Gastrocnemius medialis (tissue), 4 donors: ENCODE data around the gene SKIC8. TPM values are rescaled to one million over a fixed set of nuclear protein-coding genes. Genes with fewer than 3 reads are reported as not detected.

Experiments
- ATAC-seq, 2 donors: fragments of 150-250 bp; one replicate each; pipeline ENCODE4 v1.9.1; 2016
- DNase-seq, 2 donors: peaks; one replicate each; pipeline ENCODE4 v3.0.0-alpha.2; 2019
- H3K27ac ChIP-seq, 4 donors: fragments of 200-600 bp; sonication (generic); 1 replicate in 1 of 4; 2 replicates in 3 of 4; pipeline ENCODE4 v1.5.1; 2016 to 2018; ENCODE audit warnings: mild to moderate bottlenecking in 2 of 4, moderate library complexity in 1 of 4
- H3K27me3 ChIP-seq, 3 donors: fragments of 200-600 bp; sonication (generic) in 2 of 3; 1 replicate in 1 of 3; 2 replicates in 2 of 3; pipeline versions ENCODE4 v1.5.1 to v1.6.0; 2016 to 2019; ENCODE audit warnings: mild to moderate bottlenecking in 1 of 3, moderate library complexity in 1 of 3
- H3K36me3 ChIP-seq, 2 donors: fragments of 200-600 bp; sonication (generic) in 1 of 2; one replicate each; pipeline ENCODE4 v1.5.1; 2017 to 2018
- H3K4me1 ChIP-seq, 2 donors: fragments of 200-600 bp; sonication (generic) in 1 of 2; one replicate each; pipeline ENCODE4 v1.5.1; 2016 to 2017; ENCODE audit warnings: mild to moderate bottlenecking in 2 of 2
- H3K4me3 ChIP-seq, 4 donors: fragments of 200-600 bp; sonication (generic) in 3 of 4; 1 replicate in 1 of 4; 2 replicates in 3 of 4; pipeline ENCODE4 v1.5.1; 2016 to 2019; ENCODE audit warnings: mild to moderate bottlenecking in 2 of 4
- H3K9me3 ChIP-seq, 3 donors: fragments of 200-600 bp; sonication (generic) in 2 of 3; 1 replicate in 1 of 3; 2 replicates in 2 of 3; pipeline ENCODE4 v1.5.1; 2016 to 2019
- CTCF ChIP-seq, 5 experiments: fragments of 450-650 bp in 3 of 5; fragments of 200-600 bp in 2 of 5; sonication (generic) in 2 of 5; IDR thresholded peaks in 4 of 5; conservative IDR thresholded peaks in 1 of 5; 1 replicate in 4 of 5; 2 replicates in 1 of 5; pipeline ENCODE4 v1.5.1; 2016 to 2019; ENCODE audit warnings: antibody characterized with exemption in 5 of 5, mild to moderate bottlenecking in 3 of 5, moderate library complexity in 3 of 5
- POLR2A ChIP-seq, 2 donors: fragments of 450-650 bp; IDR thresholded peaks; one replicate each; pipeline ENCODE4 v1.6.1; 2017; ENCODE audit warnings: antibody characterized with exemption in 2 of 2, mild to moderate bottlenecking in 2 of 2, moderate library complexity in 2 of 2
- in situ Hi-C, 4 donors: fragments of 200-750 bp; cut with MboI; loops; one replicate each; pipeline versions ENCODE4 v1.15.0 to v1.8.0; 2017; ENCODE audit warnings: low sequenced_read_pairs in 4 of 4
- intact Hi-C: fragments of 100-400 bp; cut with DNase I; formaldehyde crosslinking; loops from one replicate; pipeline ENCODE4 v1.15.1; 2023; ENCODE audit warnings: low total_unique reads
- total RNA-seq, 4 donors: library from RNA; depleted of rRNA; stranded (reverse); fragments of >200 nt; gene quantifications; one replicate each; pipeline versions ENCODE4 v1.1.0 to v1.2.3, GENCODE V29; 2016

Gene SKIC8
- total RNA-seq, 4 donors from 2014 or later = 36.9 to 48.6 (median 42.7) TPM

- H3K27ac ChIP-seq = no peak overlapping the region
- DNase-seq (no peak), ATAC-seq (no peak)
- peaks cover 0 to 46% of the 10 kb centered on the region in 2 donors for H3K36me3 ChIP-seq
- H3K9me3 ChIP-seq = no peaks in the 10 kb centered on the region
- H3K27me3 ChIP-seq = no peaks in the 10 kb centered on the region
- in situ Hi-C loops = no loop called here
- H3K4me3 ChIP-seq = no peak overlapping the region
- peaks cover 0 to 8% of the 10 kb centered on the region in 2 donors for H3K4me1 ChIP-seq
- no peak for TF ChIP-seq CTCF (IDR thresholded peaks at IDR 0.05 in 4 of 5, conservative IDR thresholded peaks at IDR 0.05 in 1 of 5)
- TF ChIP-seq POLR2A (IDR thresholded peaks at IDR 0.05) = no peak
- intact Hi-C loops = no loop called here
Measured at GRCh38 chr15:78292219-78292618, 7.2 kb downstream of the SKIC8 start.

GRCh38 chr15:78291698-78292097 is 7.7 kb downstream of the SKIC8 start:
- Histone ChIP-seq H3K4me3 (no peak overlapping the region), H3K27me3 (no peaks in the 10 kb centered on the region), H3K27ac (no peak overlapping the region), H3K4me1 (peaks cover 0 to 8% of the 10 kb centered on the region in 2 donors), H3K36me3 (peaks cover 0 to 51% of the 10 kb centered on the region in 2 donors), H3K9me3 (no peaks in the 10 kb centered on the region)
- intact Hi-C loops (no loop called here), in situ Hi-C loops (no loop called here)
- DNase-seq (no peak), ATAC-seq (no peak)
- TF ChIP-seq POLR2A (IDR thresholded peaks at IDR 0.05) = no peak
- TF ChIP-seq CTCF (IDR thresholded peaks at IDR 0.05 in 4 of 5, conservative IDR thresholded peaks at IDR 0.05 in 1 of 5) = no peak

GRCh38 chr15:78291052-78291451 is 8.4 kb downstream of the SKIC8 start:
- Histone ChIP-seq H3K27me3 (no peaks in the 10 kb centered on the region), H3K9me3 (no peaks in the 10 kb centered on the region), H3K4me3 (no peak overlapping the region), H3K27ac (no peak overlapping the region), H3K4me1 (peaks cover 0 to 8% of the 10 kb centered on the region in 2 donors), H3K36me3 (peaks cover 0 to 58% of the 10 kb centered on the region in 2 donors)
- ATAC-seq = no peak
- in situ Hi-C loops = no loop called here
- TF ChIP-seq POLR2A (IDR thresholded peaks at IDR 0.05) (no peak), CTCF (IDR thresholded peaks at IDR 0.05 in 4 of 5, conservative IDR thresholded peaks at IDR 0.05 in 1 of 5) (no peak)
- no peak for DNase-seq
- intact Hi-C loops = no loop called here

GRCh38 chr15:78290222-78290621 is 9.2 kb downstream of the SKIC8 start:
- ATAC-seq (no peak), DNase-seq (no peak)
- Histone ChIP-seq H3K27me3 (no peaks in the 10 kb centered on the region), H3K27ac (no peak overlapping the region), H3K4me3 (no peak overlapping the region), H3K9me3 (no peaks in the 10 kb centered on the region), H3K4me1 (peaks cover 0 to 8% of the 10 kb centered on the region in 2 donors), H3K36me3 (peaks cover 0 to 66% of the 10 kb centered on the region in 2 donors)
- in situ Hi-C loops = no loop called here
- TF ChIP-seq POLR2A (IDR thresholded peaks at IDR 0.05) (no peak), CTCF (IDR thresholded peaks at IDR 0.05 in 4 of 5, conservative IDR thresholded peaks at IDR 0.05 in 1 of 5) (no peak)
- intact Hi-C loops = no loop called here

GRCh38 chr15:78284758-78285157 is 14.7 kb downstream of the SKIC8 start:
- ATAC-seq (no peak), DNase-seq (no peak)
- in situ Hi-C loops (no loop called here), intact Hi-C loops (no loop called here)
- no peak overlapping the region for H3K27ac ChIP-seq
- H3K4me1 ChIP-seq = no peaks in the 10 kb centered on the region
- no peak for TF ChIP-seq CTCF (IDR thresholded peaks at IDR 0.05 in 4 of 5, conservative IDR thresholded peaks at IDR 0.05 in 1 of 5)
- TF ChIP-seq POLR2A (IDR thresholded peaks at IDR 0.05) = no peak
- no peak overlapping the region for H3K4me3 ChIP-seq
- no peaks in the 10 kb centered on the region for H3K27me3 ChIP-seq
- H3K36me3 ChIP-seq = peaks cover 0 to 97% of the 10 kb centered on the region in 2 donors
- H3K9me3 ChIP-seq = no peaks in the 10 kb centered on the region
